Erythroblast (primary cell): ENCODE data around the gene LMBR1.
"Not testable (repeated sequence)": the region's sequence is repeated elsewhere in the genome, so short reads cannot be mapped to it uniquely, and the experiment has no call there.

Experiments
- DNase-seq, 2 experiments: peaks; one replicate each; lab custom pipeline; 2025; lab: John Stamatoyannopoulos, UW
- GATA1 ChIP-seq: IDR thresholded peaks from 2 replicates; pipeline ENCODE4 v1.6.1; 2011; ENCODE audit warnings: low read depth, mild to moderate bottlenecking, control low read depth, low read length, moderate library complexity
- POLR2A ChIP-seq: IDR thresholded peaks from 2 replicates; pipeline ENCODE4 v1.6.1; 2011; ENCODE audit warnings: mild to moderate bottlenecking, low read length

LMBR1 gene

DNA sequence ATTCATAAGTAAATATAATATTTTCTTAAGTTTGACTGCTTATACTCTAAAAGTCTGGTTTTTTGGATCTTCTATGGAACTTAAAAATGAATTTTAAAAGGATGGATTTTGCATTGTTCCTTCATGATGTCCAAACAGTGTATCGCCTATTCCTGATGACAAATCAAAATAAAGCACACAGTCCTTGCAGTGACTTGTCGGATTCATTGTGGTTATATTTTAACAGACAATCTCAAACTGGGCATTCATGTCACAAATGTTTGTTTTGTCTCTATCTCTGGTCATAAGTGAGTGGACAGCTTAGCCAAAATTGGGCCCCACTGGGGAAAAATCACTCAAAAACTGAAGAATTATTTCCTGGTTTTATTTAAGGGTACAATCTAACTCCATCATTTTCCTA lies 74.8 kb downstream of the LMBR1 start:
- TF ChIP-seq GATA1 (no peak), POLR2A (no peak)
- DNase-seq = no peak

DNA sequence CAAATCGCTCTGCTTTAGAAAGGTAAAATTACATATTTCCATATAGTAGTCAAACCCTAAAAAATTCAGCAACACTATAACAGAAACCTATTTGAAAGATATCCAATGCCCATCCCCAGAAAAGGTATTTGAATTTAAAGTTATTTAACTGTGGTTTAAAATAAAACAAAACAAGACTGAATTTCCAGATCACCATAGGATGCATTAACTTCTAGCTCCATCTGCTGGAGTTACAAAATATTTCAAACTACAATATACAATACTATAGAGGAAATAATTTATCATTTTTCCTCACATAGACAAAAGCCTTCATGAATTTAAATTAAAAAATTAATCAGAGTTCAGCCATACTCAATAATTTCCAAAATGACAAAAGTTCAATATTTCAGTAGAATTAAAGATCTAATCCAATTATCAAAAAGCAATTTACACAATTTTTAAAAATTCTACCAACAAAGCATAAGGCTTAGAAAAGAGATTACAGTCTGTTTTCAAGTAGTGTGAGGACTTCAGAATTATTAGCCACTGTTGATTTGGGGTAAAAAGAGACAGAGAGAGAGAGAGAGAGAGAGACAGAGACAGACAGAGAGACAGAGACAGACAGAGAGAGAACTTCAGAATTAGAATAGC lies 75.9 kb downstream of the LMBR1 start:
- DNase-seq = peak; percentile 33 to 48
- TF ChIP-seq GATA1 (no peak), POLR2A (no peak)

DNA sequence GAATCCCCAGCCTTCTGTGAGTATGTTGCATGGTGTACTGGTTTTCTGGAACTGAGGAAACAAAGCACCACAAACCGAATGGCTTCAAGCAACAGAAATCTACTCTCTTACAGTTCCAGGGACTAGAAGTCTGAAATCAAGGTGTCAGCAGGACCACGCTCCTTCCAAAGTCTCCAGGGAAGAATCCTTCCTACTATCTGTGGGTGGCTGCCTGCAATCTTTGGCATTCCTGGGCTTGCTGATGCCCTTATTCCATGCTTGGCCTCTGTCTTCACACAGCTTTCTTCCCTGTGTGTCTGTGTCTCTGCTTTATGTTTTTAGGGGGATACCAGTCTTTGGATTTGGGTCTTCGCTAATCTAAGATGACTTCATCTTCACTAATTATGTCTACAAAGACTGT lies 81.3 kb downstream of the LMBR1 start:
- TF ChIP-seq POLR2A = no peak
- TF ChIP-seq GATA1 = no peak
- DNase-seq = no peak

DNA sequence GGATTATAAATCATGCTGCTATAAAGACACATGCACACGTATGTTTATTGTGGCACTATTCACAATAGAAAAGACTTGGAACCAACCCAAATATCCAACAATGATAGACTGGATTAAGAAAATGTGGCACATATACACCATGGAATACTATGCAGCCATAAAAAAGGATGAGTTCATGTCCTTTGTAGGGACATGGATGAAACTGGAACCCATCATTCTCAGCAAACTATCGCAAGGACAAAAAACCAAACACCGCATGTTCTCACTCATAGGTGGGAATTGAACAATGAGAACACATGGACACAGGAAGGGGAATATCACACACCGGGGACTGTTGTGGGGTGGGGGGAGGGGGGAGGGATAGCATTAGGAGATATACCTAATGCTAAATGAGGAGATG lies 89.3 kb downstream of the LMBR1 start:
- DNase-seq = not testable (repeated sequence)

DNA sequence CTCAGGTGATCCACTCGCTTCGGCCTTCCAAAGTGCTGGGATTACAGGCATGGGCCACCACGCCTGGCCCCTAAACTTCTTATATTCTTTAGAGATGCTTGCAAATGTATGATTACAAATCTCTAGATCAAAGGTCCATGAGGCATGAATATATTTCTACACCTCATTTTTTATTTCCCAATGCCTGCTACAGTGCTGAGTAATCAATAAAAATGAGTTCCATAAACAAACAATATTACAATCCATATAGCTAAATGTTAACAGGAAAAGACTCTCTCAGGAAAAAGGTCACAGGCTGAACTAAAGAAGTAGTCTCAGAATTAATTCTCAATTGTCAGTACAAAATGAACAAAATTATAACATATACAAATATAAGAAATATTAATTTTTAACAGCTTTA lies 90.8 kb downstream of the LMBR1 start:
- no peak for TF ChIP-seq GATA1
- TF ChIP-seq POLR2A = no peak
- DNase-seq = no peak

DNA sequence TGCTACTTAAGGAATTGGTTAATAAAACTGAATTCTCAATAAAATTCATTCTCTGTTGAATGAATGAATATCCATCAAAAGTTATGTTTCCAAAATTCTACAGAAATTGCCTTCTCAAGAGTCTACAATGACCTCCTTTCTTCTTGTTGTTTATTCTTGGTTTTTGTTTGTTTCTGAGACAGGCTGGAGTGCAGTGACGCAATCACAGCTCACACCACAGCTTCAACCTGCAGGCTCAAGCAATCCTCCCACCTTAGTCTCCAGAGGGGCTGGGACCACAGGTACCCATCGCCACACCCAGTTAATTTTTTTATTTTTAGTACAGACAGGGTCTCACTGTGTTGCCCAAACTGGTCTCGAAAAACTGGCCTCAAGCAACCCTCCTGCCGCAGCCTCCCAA lies 97.6 kb downstream of the LMBR1 start:
- TF ChIP-seq POLR2A = no peak
- TF ChIP-seq GATA1 = no peak
- DNase-seq = no peak

DNA sequence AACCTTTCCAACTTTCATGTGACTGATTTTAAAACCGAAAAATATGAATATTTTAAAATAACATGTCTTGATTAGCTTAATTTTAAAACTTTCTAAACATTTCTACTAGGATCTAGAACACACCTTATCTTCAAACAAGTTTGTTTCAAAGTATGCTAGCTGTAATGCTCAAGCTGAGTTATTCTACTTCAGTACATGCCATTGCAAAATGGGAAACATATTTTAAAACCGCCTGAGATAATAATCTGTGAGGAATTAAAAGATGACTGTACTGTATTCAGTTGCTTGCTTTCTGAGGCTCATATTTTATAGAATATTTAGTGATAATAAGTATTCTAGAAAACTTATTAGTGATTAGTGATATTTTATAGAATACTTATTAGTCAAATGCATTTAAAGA lies 99.6 kb downstream of the LMBR1 start:
- no peak for TF ChIP-seq GATA1
- TF ChIP-seq POLR2A = no peak

DNA sequence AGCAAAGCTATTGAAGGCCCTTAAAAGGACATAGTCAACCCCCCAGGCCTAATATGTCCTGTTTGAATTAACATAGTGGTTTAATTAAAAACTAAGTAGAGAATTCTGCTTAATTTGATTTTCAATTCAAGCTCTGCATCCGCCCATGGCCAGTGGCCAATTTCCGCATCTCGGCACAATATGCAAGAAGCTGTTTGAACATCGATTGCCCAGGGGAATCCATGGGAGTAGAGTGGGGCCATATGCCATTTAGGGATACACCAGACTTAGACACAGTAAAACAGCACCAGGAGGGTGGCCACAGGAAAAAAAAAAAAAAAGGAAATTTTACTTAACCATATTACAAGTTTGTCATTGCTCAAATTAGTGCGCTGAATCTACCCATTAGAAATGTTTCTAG lies 100.4 kb downstream of the LMBR1 start:
- TF ChIP-seq POLR2A = no peak
- TF ChIP-seq GATA1 = no peak
- DNase-seq = no peak

More for the DNA sequence above, 99.6 kb downstream of the LMBR1 start:
- DNase-seq = no peak

DNA sequence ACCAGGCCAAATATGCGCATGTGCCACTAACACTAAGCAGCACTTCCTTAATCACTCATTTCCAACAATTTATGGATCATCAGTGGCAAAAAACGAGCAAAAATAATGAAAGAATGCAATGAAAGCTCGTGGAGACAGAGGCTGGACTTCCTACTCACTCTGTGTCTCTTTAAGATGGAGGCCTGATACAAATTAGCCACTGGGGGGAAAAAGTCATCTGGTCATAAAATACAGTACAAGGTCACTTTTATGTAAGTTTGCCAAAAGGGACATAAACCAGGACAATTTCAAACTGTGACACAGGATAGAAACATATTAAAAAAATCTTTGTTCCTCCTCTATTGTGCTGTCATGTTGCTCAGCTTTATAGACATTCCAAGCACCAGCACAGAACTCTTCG lies 101.7 kb downstream of the LMBR1 start:
- no peak for DNase-seq
- TF ChIP-seq GATA1 (no peak), POLR2A (no peak)

DNA sequence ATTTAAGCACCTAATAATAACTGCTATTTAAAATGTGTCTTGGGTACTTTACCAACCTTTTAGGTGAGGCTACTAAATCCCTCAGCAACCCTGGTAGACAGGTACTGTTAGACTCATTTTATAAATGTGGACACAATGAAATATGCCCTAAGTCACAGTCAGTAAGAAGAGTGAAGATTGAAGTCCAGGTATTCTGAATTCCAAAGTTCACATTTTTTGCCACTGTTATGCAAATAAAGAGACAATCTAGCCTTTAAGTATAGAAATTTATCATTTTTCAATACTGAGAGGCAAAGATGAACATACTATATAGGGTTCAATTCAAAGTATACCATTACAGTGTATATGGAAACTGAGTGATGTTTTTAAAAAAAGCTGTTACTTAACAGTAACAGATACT lies 102.7 kb downstream of the LMBR1 start:
- no peak for DNase-seq
- no peak for TF ChIP-seq POLR2A
- no peak for TF ChIP-seq GATA1

DNA sequence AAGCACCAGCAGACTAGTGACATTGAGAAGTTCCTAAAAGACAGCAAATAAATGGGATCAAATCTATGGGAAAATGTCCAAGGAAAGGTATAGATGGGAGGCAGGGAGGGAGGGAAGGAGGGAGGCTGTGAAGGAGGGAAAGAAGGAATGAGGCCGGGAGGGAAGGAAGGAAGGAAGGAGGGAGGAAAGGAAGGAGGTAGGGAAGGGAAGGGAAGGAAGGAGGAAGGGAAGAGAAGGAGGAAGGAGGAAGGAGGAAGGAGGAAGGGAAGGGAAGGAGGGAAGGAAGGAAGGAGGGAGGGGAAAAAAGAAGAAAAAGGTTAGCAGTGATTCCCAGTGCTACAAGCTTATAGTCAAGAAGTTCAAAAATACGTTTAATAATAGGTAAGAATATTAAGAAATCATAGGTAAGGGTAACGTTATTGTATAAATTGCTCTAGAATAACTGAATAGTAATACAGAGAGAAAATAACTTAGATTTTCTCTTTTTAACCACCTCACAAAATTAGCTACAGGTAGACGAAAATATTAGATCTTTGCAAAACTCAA lies 106.9 kb downstream of the LMBR1 start:
- TF ChIP-seq GATA1 (no peak), POLR2A (no peak)
- DNase-seq = no peak

DNA sequence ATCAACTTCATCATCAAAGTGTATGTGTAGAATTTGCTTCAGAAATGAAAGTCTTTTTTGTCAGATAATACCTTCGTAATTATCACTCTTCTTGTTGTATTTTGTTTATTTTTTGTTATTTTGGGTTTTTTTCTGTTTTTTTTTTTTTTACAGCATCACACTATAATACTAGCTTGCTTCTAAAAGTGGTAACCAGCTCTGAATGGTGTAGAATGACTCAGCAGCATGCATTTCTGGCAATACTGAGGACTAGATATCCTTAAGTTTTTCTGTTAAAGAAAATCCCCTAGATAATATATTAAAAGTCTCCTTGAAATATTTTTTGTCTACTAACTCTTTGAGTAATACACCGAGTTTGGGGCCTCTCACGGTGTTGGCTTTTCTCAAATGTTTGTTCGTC lies 109.1 kb downstream of the LMBR1 start:
- peak in 1 of 2 experiments; percentile 3 for DNase-seq
- no peak for TF ChIP-seq GATA1
- no peak for TF ChIP-seq POLR2A

DNA sequence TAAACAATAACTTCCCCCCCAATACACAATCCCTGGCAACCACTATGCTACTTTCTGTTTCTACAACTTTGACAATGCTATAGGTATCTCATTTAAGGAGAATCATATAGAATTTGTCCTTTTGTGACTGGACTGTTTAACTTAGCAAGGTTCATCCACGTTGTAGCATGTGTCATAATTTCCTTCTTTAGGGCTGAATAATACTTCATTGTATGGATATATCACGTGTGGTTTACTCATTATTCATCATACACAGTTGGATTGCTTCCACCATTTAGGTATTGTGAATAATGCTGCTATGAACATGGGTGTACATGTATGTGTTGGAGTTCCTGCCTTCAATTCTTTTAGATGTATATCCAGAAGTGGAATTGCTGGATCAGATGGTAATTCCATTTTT lies 111.0 kb downstream of the LMBR1 start:
- DNase-seq = no peak
- no peak for TF ChIP-seq POLR2A
- TF ChIP-seq GATA1 = no peak

DNA sequence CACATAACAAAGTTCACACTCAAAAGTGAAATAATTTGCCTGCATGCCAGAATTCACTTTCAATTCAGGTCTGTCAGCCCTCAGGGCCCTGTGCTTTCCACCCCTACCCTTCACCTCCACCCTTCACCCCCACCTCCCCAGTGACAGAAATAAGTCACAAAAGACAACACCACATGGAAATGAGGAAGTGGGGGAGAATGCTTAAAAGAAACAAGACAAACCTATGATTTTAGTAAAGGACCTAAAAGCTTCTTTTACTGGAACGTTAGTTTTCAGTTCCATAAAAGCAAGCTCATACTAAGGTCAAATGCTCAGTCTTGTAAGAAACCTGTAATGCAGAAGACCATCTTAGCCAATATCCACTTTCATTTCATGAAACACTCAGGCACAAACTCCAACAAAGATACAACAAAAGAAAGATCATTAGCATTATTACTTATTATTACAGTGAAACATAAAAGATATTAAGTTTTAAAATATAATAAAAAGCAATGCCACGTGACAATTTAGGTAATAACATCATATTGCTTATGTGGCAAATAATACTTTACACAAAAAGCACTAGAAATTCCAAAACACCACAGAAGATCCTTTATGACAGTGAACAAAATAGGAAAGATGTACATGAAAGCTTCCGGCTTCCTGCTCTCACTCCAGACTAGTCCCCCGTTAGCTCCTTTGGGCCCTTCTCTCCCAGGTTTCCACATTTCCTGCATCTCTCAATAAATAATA lies 112.1 kb downstream of the LMBR1 start:
- TF ChIP-seq POLR2A (no peak), GATA1 (no peak)
- DNase-seq = no peak

DNA sequence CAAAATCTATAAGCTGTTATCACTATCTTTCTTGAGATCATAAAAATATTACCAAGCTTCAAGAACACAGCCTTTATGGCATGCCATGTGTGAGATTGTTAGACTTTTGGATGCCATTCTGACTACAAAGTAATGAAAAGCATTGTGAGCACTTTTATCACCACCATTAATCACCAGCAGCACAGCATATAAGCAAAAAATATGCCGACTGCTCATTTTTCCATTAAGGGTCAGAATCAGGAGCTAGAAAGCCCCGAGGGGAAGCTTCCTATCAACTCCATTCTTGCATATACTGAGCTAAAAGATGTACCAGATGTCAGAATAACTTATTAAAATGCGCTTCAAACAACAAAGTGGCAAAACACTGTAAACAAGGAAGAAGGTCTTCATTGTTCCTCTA lies 114.3 kb downstream of the LMBR1 start:
- DNase-seq = no peak
- TF ChIP-seq POLR2A (no peak), GATA1 (no peak)
